ENCODE data around the gene CPEB3.
A peak's percentile ranks its signal among the peaks of the same experiment; 100 is the strongest.
"Not testable (repeated sequence)": the region's sequence is repeated elsewhere in the genome, so short reads cannot be mapped to it uniquely, and the experiment has no call there.

The CPEB3 gene

GRCh38 chr10:92131275-92131820 is 159.5 kb downstream of the CPEB3 start:
- DNase-seq = no peak

DNA sequence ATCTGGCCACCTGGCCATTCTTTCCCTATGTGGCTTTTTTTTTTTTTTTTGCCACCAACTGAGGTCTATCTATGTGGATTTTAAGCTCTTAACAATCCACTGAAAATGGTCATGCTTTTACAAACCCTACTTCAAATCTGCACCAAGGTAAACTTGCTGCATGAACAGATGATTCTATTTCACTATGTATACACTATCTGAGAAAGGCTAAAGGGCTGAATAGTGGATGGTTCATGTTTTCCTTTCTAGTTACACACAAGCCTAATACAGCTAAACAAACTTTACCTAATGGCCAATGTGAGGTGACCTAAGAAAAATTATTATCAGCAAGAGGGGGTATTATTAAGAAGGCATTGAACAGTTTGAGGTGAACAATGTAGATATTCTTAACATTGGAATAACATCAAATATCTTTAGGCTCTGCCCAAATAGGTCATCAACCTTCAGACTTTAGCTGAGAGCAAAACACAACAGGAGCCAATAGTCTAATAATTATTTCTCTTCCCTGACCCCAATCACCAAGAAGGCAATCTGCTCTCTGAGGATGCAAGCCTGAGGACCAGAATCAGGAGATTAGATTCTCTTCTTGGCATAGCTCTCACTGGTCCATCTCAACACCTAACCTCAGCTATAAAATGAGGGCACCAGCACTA is 160.1 kb downstream of the CPEB3 start:
- DNase-seq = no peak

DNA sequence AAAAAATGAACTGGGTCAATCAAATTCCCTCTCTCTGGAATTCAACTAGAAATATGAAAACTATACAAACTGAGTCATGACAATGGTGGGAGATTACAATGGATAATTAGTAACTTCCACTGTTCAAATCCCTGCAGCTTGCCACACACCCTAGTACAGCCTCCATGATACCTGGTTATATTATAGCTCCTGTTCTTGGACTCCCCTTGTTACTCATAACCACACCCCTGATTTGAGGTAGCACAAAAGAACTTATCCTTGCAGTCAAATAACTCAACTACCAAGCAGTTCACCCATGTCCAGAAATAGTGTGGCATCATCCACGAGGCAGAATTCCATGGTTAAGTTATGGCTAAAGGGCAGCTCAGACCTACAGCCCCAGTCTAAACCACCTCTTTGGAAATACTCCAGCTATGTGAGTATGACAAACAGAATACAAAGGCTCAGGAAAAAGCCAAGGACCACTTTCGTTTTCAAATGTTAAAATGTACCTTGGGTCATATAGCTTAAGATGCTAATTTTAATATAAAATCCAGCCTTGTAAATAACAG is 164.7 kb downstream of the CPEB3 start:
- no peak for DNase-seq

- DNase-seq = peak; percentile 15 to 69
Observed at GRCh38 chr10:92125144-92125543, 165.7 kb downstream of the CPEB3 start.

GRCh38 chr10:92124616-92125143 is 166.2 kb downstream of the CPEB3 start:
- DNase-seq = no peak

DNA sequence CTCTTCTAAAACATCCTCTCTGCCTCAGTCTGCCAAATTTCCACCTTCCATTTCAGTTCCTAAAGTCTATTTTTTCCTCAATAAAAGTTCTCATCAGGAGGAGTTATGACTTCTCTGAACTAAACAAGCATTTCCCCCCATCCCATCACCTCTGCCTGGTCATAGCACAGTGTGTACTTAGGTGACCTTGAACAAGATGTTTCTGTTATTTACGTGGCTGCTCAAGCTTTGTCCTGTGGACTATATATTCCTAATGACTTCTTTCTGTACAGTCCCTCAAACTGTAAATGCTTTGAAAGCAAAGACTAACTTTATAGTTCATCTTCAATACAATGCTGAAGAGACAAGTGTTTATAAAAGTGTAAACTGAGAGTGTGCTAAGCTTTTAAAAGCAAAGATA is 166.9 kb downstream of the CPEB3 start:
- DNase-seq = no peak

DNA sequence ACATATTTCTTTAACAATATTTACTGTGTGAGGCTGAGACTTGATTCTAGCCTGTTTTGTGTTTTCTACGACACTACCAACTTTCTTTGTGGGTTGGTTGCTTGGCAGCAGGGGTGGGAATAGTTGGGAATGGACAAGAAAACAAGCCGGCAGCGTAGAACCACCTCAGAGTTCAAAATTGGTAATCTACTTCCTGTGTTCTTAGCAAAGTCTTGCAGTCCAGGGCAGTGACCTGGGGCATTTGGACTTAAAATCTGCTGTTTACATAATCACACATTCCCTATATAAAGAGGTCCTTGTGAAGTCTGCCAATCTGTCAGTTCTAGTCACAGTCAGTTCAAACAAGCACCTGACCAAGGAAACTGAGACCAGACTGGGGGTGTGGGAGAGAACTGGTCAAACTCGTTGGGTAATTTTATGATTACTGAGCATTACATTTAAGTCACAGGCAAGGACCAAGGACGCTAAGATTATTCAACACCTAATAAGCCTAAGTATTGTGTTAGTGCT is 167.9 kb downstream of the CPEB3 start:
- no peak for DNase-seq

GRCh38 chr10:92121686-92122492 is 169.0 kb downstream of the CPEB3 start:
- DNase-seq = no peak

- no peak for DNase-seq
Observed at GRCh38 chr10:92119340-92119739, 171.5 kb downstream of the CPEB3 start.

DNA sequence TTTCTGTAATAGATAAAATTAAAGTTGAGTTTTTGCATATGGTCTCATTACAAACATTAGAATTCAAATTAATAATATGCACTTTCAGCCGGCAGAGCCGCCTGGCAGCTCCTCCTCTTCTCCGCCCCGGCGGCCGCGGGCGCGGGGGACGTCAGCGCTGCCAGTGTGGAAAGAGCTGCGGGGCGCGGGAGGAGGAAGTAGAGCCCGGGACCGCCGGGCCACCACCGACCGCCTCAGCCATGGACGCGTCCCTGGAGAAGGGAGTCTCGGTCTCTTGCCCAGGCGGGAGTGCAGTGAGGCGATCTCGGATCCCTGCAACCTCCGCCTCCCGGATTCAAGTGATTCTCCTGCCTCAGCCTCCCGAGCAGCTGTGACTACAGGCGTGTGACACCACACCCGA is 176.0 kb downstream of the CPEB3 start:
- not testable (repeated sequence) for DNase-seq

- no peak for DNase-seq
Observed at GRCh38 chr10:92113911-92114600, 176.8 kb downstream of the CPEB3 start.

DNA sequence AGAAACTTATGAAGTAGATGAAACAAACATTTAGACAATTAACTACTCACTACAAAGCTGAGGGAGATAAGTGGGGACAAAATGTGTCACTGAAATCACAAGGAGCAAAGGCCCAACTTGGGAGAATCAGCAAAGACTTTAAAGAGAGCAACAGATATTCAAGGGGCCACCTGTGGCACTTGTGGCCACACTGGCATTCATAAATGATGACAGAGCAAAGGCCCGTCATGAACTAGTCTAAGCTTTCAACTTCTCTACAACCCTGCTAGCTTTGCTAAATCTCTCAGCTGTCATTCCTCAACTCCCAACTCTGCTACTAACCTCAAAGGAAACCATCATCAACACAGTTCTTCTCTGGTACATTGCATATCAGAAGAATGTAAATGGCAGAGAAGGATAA is 178.4 kb downstream of the CPEB3 start:
- DNase-seq = no peak

DNA sequence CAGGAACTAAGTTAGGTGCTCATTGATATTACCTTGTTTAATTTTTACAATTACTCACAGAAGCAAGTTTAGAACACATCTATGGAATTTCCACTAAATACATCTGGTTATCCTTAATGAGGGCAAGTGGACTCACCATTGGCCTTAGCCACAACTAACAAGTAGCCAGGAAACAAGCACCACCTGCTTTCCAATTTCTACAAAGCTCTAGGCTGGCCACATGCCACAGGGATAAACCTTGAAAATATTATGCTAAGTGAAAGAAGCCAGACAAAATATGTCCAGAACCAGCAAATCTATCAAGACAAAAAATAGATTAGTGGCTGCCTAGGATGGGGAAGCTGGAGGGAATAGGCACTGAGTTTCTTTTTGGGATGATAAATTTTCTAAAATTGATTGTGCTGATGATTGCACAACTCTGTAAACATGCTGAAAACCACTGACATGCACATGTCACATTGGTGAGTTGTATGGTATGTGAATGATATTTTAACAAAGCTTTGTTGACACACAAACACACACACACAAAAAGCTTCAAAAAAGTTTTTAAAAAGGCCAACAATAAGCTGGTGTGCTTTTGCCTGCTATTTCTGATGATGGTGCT is 179.4 kb downstream of the CPEB3 start:
- no peak for DNase-seq

GRCh38 chr10:92110039-92110794 is 180.7 kb downstream of the CPEB3 start:
- DNase-seq = no peak

GRCh38 chr10:92108747-92109146 is 182.1 kb downstream of the CPEB3 start:
- DNase-seq = no peak

DNA sequence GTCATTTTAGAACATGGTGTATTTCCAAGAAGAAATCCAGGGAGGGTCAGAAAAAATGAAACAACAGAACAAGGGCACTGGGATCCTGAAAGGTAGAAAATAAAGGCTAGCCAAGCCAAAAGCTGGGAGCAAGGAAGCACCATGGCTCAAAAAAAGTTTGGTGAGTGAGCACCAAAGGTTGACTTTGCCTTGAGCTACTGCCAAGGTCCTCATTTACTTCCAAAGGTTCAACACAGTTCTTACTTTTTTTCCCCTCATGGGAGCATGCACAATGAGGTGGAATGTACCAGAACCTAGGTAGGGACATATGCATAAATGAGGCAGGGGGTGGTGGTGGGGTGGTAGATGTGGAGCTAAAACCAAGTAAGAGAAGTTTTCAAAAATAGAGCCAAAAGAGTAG is 182.8 kb downstream of the CPEB3 start:
- no peak for DNase-seq

- DNase-seq = no peak
Observed at GRCh38 chr10:92103376-92104090, 187.3 kb downstream of the CPEB3 start.

DNA sequence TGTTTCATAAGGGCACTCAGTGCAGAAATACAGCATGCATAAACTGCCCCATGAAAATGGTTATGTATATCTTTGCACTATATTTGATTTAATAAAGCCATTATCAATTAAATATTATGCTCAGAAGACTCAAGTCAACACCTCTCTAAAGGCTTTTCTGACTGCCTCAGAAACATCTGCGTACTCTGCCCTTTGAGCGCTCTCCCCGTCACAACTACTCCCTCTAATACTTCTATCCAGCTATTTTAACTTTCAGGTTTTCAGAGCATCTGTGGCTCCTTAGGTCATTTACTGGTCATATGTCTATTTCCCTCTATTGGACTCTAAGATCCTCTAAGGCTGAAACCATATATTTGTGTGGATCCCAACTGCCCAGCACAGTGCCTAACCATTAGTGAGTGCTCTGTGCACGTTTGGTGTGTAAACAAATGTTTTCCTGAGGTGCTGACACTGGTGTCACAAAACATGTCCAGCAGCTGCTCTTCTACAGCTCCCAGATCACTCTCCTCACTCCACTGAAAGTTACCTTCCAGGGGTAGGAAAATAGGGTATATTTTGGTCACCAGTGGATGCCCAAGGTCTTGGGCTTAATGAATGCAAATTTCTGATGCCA is 188.2 kb downstream of the CPEB3 start:
- DNase-seq = no peak

GRCh38 chr10:92094960-92095359 is 195.9 kb downstream of the CPEB3 start:
- no peak for DNase-seq

- no peak for DNase-seq
Observed at GRCh38 chr10:92091965-92092364, 198.9 kb downstream of the CPEB3 start.

Measured in NCI-H524 (cell line).